OCI-LY1 (cell line): ENCODE data around the gene CTBP2.
"Not testable (repeated sequence)": the region's sequence is repeated elsewhere in the genome, so short reads cannot be mapped to it uniquely, and the experiment has no call there.

Source experiments
- H2AFZ ChIP-seq: fragments of 200-600 bp; sonication (generic), shearing (Covaris generic); 2 replicates; pipeline ENCODE4 v1.6.0; 2014; ENCODE audit warnings: antibody characterized with exemption, mild to moderate bottlenecking, low read length
- H3F3A ChIP-seq: fragments of 200-600 bp; sonication (generic), shearing (Covaris generic); 2 replicates; pipeline ENCODE4 v1.6.0; 2014; ENCODE audit warnings: mild to moderate bottlenecking, antibody characterized with exemption, low read length, moderate library complexity; ENCODE audit not compliant: insufficient read depth
- H3K27ac ChIP-seq: fragments of 200-600 bp; sonication (generic); 2 replicates; pipeline ENCODE4 v1.5.1; 2014; ENCODE audit warnings: low read length, mixed run types, mild to moderate bottlenecking, low read depth; ENCODE audit not compliant: poor library complexity, severe bottlenecking
- H3K27me3 ChIP-seq: fragments of 200-600 bp; sonication (generic); 2 replicates; pipeline ENCODE4 v1.6.0; 2014; ENCODE audit warnings: antibody characterized with exemption, mild to moderate bottlenecking, low read length, moderate library complexity; ENCODE audit not compliant: insufficient read depth
- H3K36me3 ChIP-seq: fragments of 200-600 bp; sonication (generic); 2 replicates; pipeline ENCODE4 v1.6.1; 2014; ENCODE audit warnings: mild to moderate bottlenecking, antibody characterized with exemption, low read length, moderate library complexity, mixed read lengths; ENCODE audit not compliant: insufficient read depth
- H3K4me1 ChIP-seq: fragments of 200-600 bp; sonication (generic); 2 replicates; pipeline ENCODE4 v1.5.1; 2014; ENCODE audit warnings: mild to moderate bottlenecking, low read length, moderate library complexity; ENCODE audit not compliant: insufficient read depth, severe bottlenecking
- H3K4me2 ChIP-seq: fragments of 200-600 bp; sonication (generic), shearing (Covaris generic); 2 replicates; pipeline ENCODE4 v1.6.1; 2014; ENCODE audit warnings: low read length
- H3K4me3 ChIP-seq: fragments of 200-600 bp; sonication (generic); 2 replicates; pipeline ENCODE4 v1.5.1; 2014; ENCODE audit warnings: low read length, low read depth, mild to moderate bottlenecking, mixed read lengths; ENCODE audit not compliant: poor library complexity, severe bottlenecking
- H3K79me2 ChIP-seq: fragments of 200-600 bp; shearing (Covaris generic); 2 replicates; pipeline ENCODE4 v1.6.1; 2016; ENCODE audit warnings: mixed run types, low read length, mixed read lengths; ENCODE audit not compliant: insufficient read depth
- H3K9ac ChIP-seq: fragments of 200-600 bp; sonication (generic), shearing (Covaris generic); 2 replicates; pipeline ENCODE4 v1.6.1; 2014; ENCODE audit warnings: mild to moderate bottlenecking, low read length, mixed read lengths
- H3K9me2 ChIP-seq: fragments of 200-600 bp; sonication (generic), shearing (Covaris generic); 2 replicates; pipeline ENCODE4 v1.6.1; 2014; ENCODE audit warnings: low read depth, mild to moderate bottlenecking, low read length, mixed read lengths
- H3K9me3 ChIP-seq: fragments of 200-600 bp; shearing (Covaris generic); 2 replicates; pipeline ENCODE4 v1.6.1; 2014; ENCODE audit warnings: low read length, mixed read lengths
- H4K20me1 ChIP-seq: fragments of 200-600 bp; sonication (generic), shearing (Covaris generic); 2 replicates; pipeline ENCODE4 v1.6.0; 2016; ENCODE audit warnings: mild to moderate bottlenecking, low read length; ENCODE audit not compliant: insufficient read depth
- CTCF ChIP-seq: fragments of 200-600 bp; sonication (generic), shearing (Covaris generic); IDR thresholded peaks from 2 replicates; pipeline ENCODE4 v1.5.1; 2017; ENCODE audit warnings: mild to moderate bottlenecking, antibody characterized with exemption, low read length, moderate library complexity, mixed read lengths
- EZH2 ChIP-seq: fragments of 200-600 bp; sonication (generic), shearing (Covaris generic); IDR thresholded peaks from 2 replicates; pipeline ENCODE4 v1.8.0; 2017; ENCODE audit warnings: borderline replicate concordance, mixed run types, mild to moderate bottlenecking, antibody characterized with exemption, low read length, moderate library complexity, mixed read lengths

The CTBP2 gene

DNA sequence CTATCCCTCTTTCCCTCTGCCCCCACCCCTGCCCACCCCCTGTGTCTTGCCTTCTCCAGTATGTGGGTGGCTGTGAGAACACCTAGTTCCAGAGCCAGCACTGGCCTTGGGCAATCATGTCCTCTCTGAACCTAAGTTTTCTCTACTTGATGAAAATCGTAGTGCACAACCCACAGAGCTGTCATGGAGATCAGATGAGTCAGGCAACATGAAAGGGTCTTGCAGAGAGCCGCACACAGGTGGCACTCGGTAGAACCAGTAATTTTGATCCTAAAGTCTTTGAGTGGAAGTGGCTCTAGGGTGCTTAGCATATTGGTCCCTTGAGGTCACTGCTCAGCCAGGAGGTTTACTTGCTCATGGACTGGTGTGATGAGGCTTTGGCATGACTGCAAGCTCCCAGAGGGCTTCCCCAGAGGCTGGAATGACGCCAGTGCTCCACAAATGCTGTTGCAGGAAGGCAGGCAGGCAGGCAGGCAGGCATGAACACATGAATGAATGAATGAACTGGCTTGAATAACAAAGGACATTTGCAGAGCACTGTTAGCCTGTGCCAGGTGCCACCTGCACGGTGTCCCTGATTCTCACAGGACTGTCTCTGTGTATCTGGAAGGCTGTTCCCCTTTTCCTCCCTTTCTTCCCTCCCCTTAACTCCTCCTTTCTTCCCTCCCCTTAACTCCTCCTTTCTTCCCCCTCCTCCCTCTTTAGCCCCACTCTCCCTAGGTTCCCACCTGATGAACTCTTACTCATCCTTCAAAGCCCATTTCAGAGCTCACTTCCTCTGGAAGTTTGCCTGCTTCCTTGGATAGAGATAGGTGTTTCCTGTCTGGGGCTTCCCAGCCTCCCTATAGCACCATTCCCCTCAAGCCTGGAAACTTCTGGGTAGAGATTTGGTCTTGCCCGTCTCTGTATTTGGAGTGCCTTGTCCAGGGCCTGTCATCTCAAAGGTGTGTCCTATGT lies 27.2 kb upstream of the CTBP2 start:
- H2AFZ ChIP-seq = no peak overlapping the region
- H3K27me3 ChIP-seq = no peaks in the 10 kb centered on the region
- H3K9me2 ChIP-seq = no peaks in the 10 kb centered on the region
- no peaks in the 10 kb centered on the region for H3K9me3 ChIP-seq
- no peak overlapping the region for H3K9ac ChIP-seq
- H3F3A ChIP-seq = no peaks in the 10 kb centered on the region
- H3K36me3 ChIP-seq = no peaks in the 10 kb centered on the region
- TF ChIP-seq EZH2 (no peak), CTCF (no peak)
- no peak overlapping the region for H3K4me3 ChIP-seq
- no peaks in the 10 kb centered on the region for H4K20me1 ChIP-seq
- no peaks in the 10 kb centered on the region for H3K4me1 ChIP-seq
- H3K79me2 ChIP-seq = no peaks in the 10 kb centered on the region
- no peak overlapping the region for H3K27ac ChIP-seq
- no peak overlapping the region for H3K4me2 ChIP-seq

DNA sequence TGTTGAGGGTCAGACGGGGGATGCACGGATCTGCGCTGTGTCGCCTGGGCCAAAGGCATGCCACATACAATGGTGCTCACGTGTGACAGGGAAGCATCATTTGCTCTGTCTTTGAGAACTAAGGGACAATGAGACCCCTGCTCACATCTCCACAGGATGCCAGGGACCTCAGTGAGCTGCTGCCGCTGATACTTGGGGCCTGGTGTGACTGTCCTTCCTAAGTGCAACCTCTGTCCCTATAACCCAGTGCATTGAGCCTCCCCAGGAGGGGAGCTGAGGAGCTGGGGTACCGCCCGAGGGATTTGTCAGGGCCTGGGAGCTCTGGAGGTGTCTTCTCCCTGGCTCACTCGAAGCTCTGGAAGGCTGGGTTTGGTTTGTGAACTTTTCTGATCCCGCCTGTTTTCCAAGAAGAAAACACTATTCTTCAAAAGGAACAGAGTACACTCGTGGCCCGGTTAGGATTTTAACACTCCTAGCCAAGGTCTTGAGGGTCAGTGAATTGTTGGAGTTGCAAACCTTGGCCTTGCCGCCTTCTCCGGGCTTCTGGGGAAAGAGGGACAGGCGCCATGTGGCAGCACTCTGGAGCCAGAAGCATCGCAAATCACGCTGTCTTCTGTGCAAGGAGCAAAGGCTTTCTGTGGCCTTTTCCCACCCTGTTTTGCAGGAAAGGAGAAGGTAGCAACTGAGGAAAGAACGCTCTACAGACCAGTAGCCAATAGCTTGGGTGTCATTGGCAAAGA lies 26.2 kb upstream of the CTBP2 start:
- no peaks in the 10 kb centered on the region for H4K20me1 ChIP-seq
- no peak overlapping the region for H2AFZ ChIP-seq
- no peaks in the 10 kb centered on the region for H3K9me3 ChIP-seq
- no peaks in the 10 kb centered on the region for H3K4me1 ChIP-seq
- no peaks in the 10 kb centered on the region for H3F3A ChIP-seq
- no peaks in the 10 kb centered on the region for H3K27me3 ChIP-seq
- no peaks in the 10 kb centered on the region for H3K9me2 ChIP-seq
- H3K27ac ChIP-seq = no peak overlapping the region
- no peaks in the 10 kb centered on the region for H3K79me2 ChIP-seq
- H3K4me2 ChIP-seq = no peak overlapping the region
- no peak overlapping the region for H3K9ac ChIP-seq
- H3K4me3 ChIP-seq = no peak overlapping the region
- TF ChIP-seq CTCF (no peak), EZH2 (no peak)
- H3K36me3 ChIP-seq = no peaks in the 10 kb centered on the region

- H3K4me2 ChIP-seq, H3K4me1 ChIP-seq, H3K79me2 ChIP-seq, H3K36me3 ChIP-seq, H3K27me3 ChIP-seq, H3K27ac ChIP-seq, H3K9ac ChIP-seq, H2AFZ ChIP-seq, H3F3A ChIP-seq, H3K9me3 ChIP-seq, H4K20me1 ChIP-seq, H3K9me2 ChIP-seq, H3K4me3 ChIP-seq: not testable (repeated sequence)
Observed at GRCh38 chr10:125179107-125179506, 18.7 kb upstream of the CTBP2 start.
